ENCODE measurements around the gene DLL4. TPM values are rescaled to one million over a fixed set of nuclear protein-coding genes. Genes with fewer than 3 reads are reported as not detected.

Gene DLL4
- total RNA-seq, 1 experiment from 2014 or later, result 1.5 TPM

GRCh38 chr15:40894681-40895448 is 34.3 kb upstream of the DLL4 start:
- H2AFZ ChIP-seq (ENCODE audit: low read depth, low read length, poor library complexity, severe bottlenecking), result no peak overlapping the region
- CTCF ChIA-PET, result interaction anchor here (0.7 to 5.4 kb wide), 41 partner anchors 8 to 1209 kb away, joined by 3 to 166 read pairs (median 4); partner anchors contain the start of genes DLL4, GCHFR, NUSAP1 and OIP5
- RAD21 ChIA-PET (ENCODE audit: low non-redundant PET in 1 of 2, low total read pairs in 2 of 2, uncharacterized antibody in 2 of 2, unreplicated experiment in 2 of 2), result interaction anchor here (0.5 to 2.4 kb wide), 7 partner anchors 11 to 305 kb away, joined by 3 to 21 read pairs (median 6); no protein-coding TSS in a partner anchor
- peaks cover 21% of the 10 kb centered on the region for H3K79me2 ChIP-seq (ENCODE audit: insufficient read depth, low read length)
- H3K9me3 ChIP-seq (ENCODE audit: control insufficient read depth in 1 of 2, insufficient read depth in 1 of 2, low read depth in 1 of 2, low read length in 2 of 2), result no peaks in the 10 kb centered on the region
- peaks cover 0 to 11% of the 10 kb centered on the region in 2 experiments; a peak in 2 of 4 replicates for H3K36me3 ChIP-seq (ENCODE audit: control insufficient read depth in 1 of 2, insufficient read depth in 2 of 2, low read length in 2 of 2)
- peak overlapping the region; percentile 94 for H3K4me3 ChIP-seq (replicated peaks in 1 of 2; ENCODE audit: low read depth in 1 of 2, low read length in 2 of 2)
- intact Hi-C loops (cut with micrococcal nuclease), result loop anchor here (1.0 to 5.0 kb wide), 4 partner anchors 38 to 303 kb away; partner anchors contain the start of gene KNL1
- H3K4me1 ChIP-seq (ENCODE audit: control insufficient read depth in 1 of 2, insufficient read depth in 2 of 2, low read length in 2 of 2), result peaks cover 7 to 26% of the 10 kb centered on the region in 2 experiments; a peak in 3 of 4 replicates
- POLR2A ChIA-PET, result interaction anchor here (0.8 to 2.4 kb wide), 12 partner anchors 8 to 305 kb away, joined by 3 to 34 read pairs (median 3); partner anchors contain the start of genes CHAC1, DLL4 and RHOV
- DNase-seq (ENCODE audit: low read depth, low spot score) (peak; percentile 60), ATAC-seq (peak; percentile 68)
- TSS peak; percentile 82 for BruUV-seq (replicated peaks)
- peak overlapping the region; percentile 73 for H3K27ac ChIP-seq (ENCODE audit: low read depth, low read length)
- H3K27me3 ChIP-seq (ENCODE audit: insufficient read depth, low read length), result no peaks in the 10 kb centered on the region
- H3K9ac ChIP-seq (ENCODE audit: low read length), result peak overlapping the region; percentile 76
- no peaks in the 10 kb centered on the region for H3K9me2 ChIP-seq (ENCODE audit: insufficient read depth)
- H3K4me2 ChIP-seq (ENCODE audit: low read length), result peak overlapping the region; percentile 97
- no peaks in the 10 kb centered on the region for H4K20me1 ChIP-seq (ENCODE audit: insufficient read depth)
- TF ChIP-seq MAX (IDR thresholded peaks at IDR 0.05) (no peak; the same call in 1 of the 2 replicates), SRF (IDR thresholded peaks at IDR 0.05; ENCODE audit: low read depth) (no peak), POLR2A (IDR thresholded peaks at IDR 0.05; ENCODE audit: borderline replicate concordance, extremely low read depth, insufficient read depth, insufficient read length) (no peak), FOSL1 (IDR thresholded peaks at IDR 0.05; ENCODE audit: low read depth) (no peak), CBX3 (IDR thresholded peaks at IDR 0.05; ENCODE audit: low read depth) (no peak), EZH2phosphoT487 (IDR thresholded peaks at IDR 0.05; ENCODE audit: borderline replicate concordance) (no peak), EGR1 (IDR thresholded peaks at IDR 0.05; ENCODE audit: low read depth) (no peak), SIN3A (IDR thresholded peaks at IDR 0.05; ENCODE audit: low read depth) (no peak), SP1 (IDR thresholded peaks at IDR 0.05; ENCODE audit: low read depth) (no peak), POLR2AphosphoS5 (IDR thresholded peaks at IDR 0.05; ENCODE audit: low read depth, low read length) (no peak), JUND (IDR thresholded peaks at IDR 0.05) (no peak), ZNF274 (IDR thresholded peaks at IDR 0.05; ENCODE audit: low read depth, low read length) (no peak), ELF1 (IDR thresholded peaks at IDR 0.05; ENCODE audit: borderline replicate concordance, low read depth) (no peak), TCF7L2 (IDR thresholded peaks at IDR 0.05; ENCODE audit: borderline replicate concordance, extremely low read depth, insufficient read depth, insufficient read length) (no peak)
- TF ChIP-seq, protein P1, sequence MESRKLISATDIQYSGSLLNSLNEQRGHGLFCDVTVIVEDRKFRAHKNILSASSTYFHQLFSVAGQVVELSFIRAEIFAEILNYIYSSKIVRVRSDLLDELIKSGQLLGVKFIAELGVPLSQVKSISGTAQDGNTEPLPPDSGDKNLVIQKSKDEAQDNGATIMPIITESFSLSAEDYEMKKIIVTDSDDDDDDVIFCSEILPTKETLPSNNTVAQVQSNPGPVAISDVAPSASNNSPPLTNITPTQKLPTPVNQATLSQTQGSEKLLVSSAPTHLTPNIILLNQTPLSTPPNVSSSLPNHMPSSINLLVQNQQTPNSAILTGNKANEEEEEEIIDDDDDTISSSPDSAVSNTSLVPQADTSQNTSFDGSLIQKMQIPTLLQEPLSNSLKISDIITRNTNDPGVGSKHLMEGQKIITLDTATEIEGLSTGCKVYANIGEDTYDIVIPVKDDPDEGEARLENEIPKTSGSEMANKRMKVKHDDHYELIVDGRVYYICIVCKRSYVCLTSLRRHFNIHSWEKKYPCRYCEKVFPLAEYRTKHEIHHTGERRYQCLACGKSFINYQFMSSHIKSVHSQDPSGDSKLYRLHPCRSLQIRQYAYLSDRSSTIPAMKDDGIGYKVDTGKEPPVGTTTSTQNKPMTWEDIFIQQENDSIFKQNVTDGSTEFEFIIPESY (IDR thresholded peaks at IDR 0.05; ENCODE audit: extremely low read depth, insufficient replicate concordance, low read length), result no peak
- TF ChIP-seq, protein P2, sequence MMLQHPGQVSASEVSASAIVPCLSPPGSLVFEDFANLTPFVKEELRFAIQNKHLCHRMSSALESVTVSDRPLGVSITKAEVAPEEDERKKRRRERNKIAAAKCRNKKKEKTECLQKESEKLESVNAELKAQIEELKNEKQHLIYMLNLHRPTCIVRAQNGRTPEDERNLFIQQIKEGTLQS (IDR thresholded peaks at IDR 0.05), result no peak
- TF ChIP-seq, protein P3, sequence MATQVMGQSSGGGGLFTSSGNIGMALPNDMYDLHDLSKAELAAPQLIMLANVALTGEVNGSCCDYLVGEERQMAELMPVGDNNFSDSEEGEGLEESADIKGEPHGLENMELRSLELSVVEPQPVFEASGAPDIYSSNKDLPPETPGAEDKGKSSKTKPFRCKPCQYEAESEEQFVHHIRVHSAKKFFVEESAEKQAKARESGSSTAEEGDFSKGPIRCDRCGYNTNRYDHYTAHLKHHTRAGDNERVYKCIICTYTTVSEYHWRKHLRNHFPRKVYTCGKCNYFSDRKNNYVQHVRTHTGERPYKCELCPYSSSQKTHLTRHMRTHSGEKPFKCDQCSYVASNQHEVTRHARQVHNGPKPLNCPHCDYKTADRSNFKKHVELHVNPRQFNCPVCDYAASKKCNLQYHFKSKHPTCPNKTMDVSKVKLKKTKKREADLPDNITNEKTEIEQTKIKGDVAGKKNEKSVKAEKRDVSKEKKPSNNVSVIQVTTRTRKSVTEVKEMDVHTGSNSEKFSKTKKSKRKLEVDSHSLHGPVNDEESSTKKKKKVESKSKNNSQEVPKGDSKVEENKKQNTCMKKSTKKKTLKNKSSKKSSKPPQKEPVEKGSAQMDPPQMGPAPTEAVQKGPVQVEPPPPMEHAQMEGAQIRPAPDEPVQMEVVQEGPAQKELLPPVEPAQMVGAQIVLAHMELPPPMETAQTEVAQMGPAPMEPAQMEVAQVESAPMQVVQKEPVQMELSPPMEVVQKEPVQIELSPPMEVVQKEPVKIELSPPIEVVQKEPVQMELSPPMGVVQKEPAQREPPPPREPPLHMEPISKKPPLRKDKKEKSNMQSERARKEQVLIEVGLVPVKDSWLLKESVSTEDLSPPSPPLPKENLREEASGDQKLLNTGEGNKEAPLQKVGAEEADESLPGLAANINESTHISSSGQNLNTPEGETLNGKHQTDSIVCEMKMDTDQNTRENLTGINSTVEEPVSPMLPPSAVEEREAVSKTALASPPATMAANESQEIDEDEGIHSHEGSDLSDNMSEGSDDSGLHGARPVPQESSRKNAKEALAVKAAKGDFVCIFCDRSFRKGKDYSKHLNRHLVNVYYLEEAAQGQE (IDR thresholded peaks at IDR 0.05; ENCODE audit: low read depth), result no peak
- TF ChIP-seq, protein P4, sequence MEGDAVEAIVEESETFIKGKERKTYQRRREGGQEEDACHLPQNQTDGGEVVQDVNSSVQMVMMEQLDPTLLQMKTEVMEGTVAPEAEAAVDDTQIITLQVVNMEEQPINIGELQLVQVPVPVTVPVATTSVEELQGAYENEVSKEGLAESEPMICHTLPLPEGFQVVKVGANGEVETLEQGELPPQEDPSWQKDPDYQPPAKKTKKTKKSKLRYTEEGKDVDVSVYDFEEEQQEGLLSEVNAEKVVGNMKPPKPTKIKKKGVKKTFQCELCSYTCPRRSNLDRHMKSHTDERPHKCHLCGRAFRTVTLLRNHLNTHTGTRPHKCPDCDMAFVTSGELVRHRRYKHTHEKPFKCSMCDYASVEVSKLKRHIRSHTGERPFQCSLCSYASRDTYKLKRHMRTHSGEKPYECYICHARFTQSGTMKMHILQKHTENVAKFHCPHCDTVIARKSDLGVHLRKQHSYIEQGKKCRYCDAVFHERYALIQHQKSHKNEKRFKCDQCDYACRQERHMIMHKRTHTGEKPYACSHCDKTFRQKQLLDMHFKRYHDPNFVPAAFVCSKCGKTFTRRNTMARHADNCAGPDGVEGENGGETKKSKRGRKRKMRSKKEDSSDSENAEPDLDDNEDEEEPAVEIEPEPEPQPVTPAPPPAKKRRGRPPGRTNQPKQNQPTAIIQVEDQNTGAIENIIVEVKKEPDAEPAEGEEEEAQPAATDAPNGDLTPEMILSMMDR (IDR thresholded peaks at IDR 0.05 in 2 of 3, conservative IDR thresholded peaks at IDR 0.05 in 1 of 3; ENCODE audit: borderline replicate concordance in 1 of 3, insufficient read depth in 1 of 3, low read depth in 2 of 3, low read length in 2 of 3), result peak; percentile 20 to 69 (median 61); a peak in 4 of 6 replicates

Data from HCT116 (cell line).